ENCODE measurements around the gene GPR65. TPM values are rescaled to one million over a fixed set of nuclear protein-coding genes. Genes with fewer than 3 reads are reported as not detected.

Gene GPR65
- total RNA-seq, 2 experiments from 2014 or later = 6.1 to 8.2 TPM

- H3K9me3 ChIP-seq (ENCODE audit: low read length) = no peaks in the 10 kb centered on the region
- H3K36me3 ChIP-seq (ENCODE audit: insufficient read depth, low read length) = no peaks in the 10 kb centered on the region
- no peak overlapping the region for H2AFZ ChIP-seq (ENCODE audit: low read length)
- ChIA-PET CTCF (ENCODE audit: unreplicated experiment) (no interaction called here), POLR2A (interaction anchor here (0.7 kb wide), 1 partner anchor 46 kb away, joined by 3 read pairs; no protein-coding TSS in a partner anchor)
- no peak overlapping the region for H3K27ac ChIP-seq (ENCODE audit: low read depth, low read length, poor library complexity, severe bottlenecking)
- TF ChIP-seq CTCF (conservative IDR thresholded peaks at IDR 0.05; ENCODE audit: low read length) = no peak
- TF ChIP-seq EZH2phosphoT487 (IDR thresholded peaks at IDR 0.05; ENCODE audit: borderline replicate concordance, low read depth, low read length) = no peak
- H3K9me2 ChIP-seq (ENCODE audit: insufficient read depth, low read length) = no peaks in the 10 kb centered on the region
- H3K4me1 ChIP-seq (ENCODE audit: insufficient read depth, low read length, poor library complexity, severe bottlenecking) = no peaks in the 10 kb centered on the region
- DNase-seq (ENCODE audit: low spot score) = no peak
- BruUV-seq (replicated peaks) = no TSS peak
- H4K20me1 ChIP-seq (ENCODE audit: insufficient read depth, low read length) = no peaks in the 10 kb centered on the region
- no peak overlapping the region for H3K4me3 ChIP-seq (ENCODE audit: low read depth, low read length, poor library complexity, severe bottlenecking)
- no peaks in the 10 kb centered on the region for H3K79me2 ChIP-seq (ENCODE audit: insufficient read depth, low read depth, low read length)
- no peak overlapping the region for H3K4me2 ChIP-seq (ENCODE audit: low read length)
- intact Hi-C loops (cut with micrococcal nuclease; ENCODE audit: unreplicated experiment) = no loop called here
Observed at GRCh38 chr14:87967496-87967895, 37.4 kb upstream of the GPR65 start.

GRCh38 chr14:87971010-87971409 is 33.9 kb upstream of the GPR65 start:
- H3K4me3 ChIP-seq (ENCODE audit: low read depth, low read length, poor library complexity, severe bottlenecking) = no peak overlapping the region
- no peak for TF ChIP-seq CTCF (conservative IDR thresholded peaks at IDR 0.05; ENCODE audit: low read length)
- no peak for TF ChIP-seq EZH2phosphoT487 (IDR thresholded peaks at IDR 0.05; ENCODE audit: borderline replicate concordance, low read depth, low read length)
- no peak overlapping the region for H2AFZ ChIP-seq (ENCODE audit: low read length)
- CTCF ChIA-PET (ENCODE audit: unreplicated experiment) = no interaction called here
- H3K27ac ChIP-seq (ENCODE audit: low read depth, low read length, poor library complexity, severe bottlenecking) = no peak overlapping the region
- POLR2A ChIA-PET = interaction anchor here (0.7 to 1.5 kb wide), 2 partner anchors 8 to 217 kb away, joined by 3 to 8 read pairs; no protein-coding TSS in a partner anchor
- intact Hi-C loops (cut with micrococcal nuclease; ENCODE audit: unreplicated experiment) = no loop called here
- H4K20me1 ChIP-seq (ENCODE audit: insufficient read depth, low read length) = no peaks in the 10 kb centered on the region
- H3K79me2 ChIP-seq (ENCODE audit: insufficient read depth, low read depth, low read length) = no peaks in the 10 kb centered on the region
- H3K36me3 ChIP-seq (ENCODE audit: insufficient read depth, low read length) = no peaks in the 10 kb centered on the region
- H3K9me2 ChIP-seq (ENCODE audit: insufficient read depth, low read length) = no peaks in the 10 kb centered on the region
- no peaks in the 10 kb centered on the region for H3K9me3 ChIP-seq (ENCODE audit: low read length)
- no peaks in the 10 kb centered on the region for H3K4me1 ChIP-seq (ENCODE audit: insufficient read depth, low read length, poor library complexity, severe bottlenecking)
- no TSS peak for BruUV-seq (replicated peaks)
- H3K4me2 ChIP-seq (ENCODE audit: low read length) = no peak overlapping the region
- DNase-seq (ENCODE audit: low spot score) = no peak

- Histone ChIP-seq H2AFZ (ENCODE audit: low read length) (no peak overlapping the region), H3K9me2 (ENCODE audit: insufficient read depth, low read length) (no peaks in the 10 kb centered on the region), H3K36me3 (ENCODE audit: insufficient read depth, low read length) (no peaks in the 10 kb centered on the region), H4K20me1 (ENCODE audit: insufficient read depth, low read length) (no peaks in the 10 kb centered on the region), H3K9me3 (ENCODE audit: low read length) (no peaks in the 10 kb centered on the region), H3K4me1 (ENCODE audit: insufficient read depth, low read length, poor library complexity, severe bottlenecking) (no peaks in the 10 kb centered on the region), H3K4me3 (ENCODE audit: low read depth, low read length, poor library complexity, severe bottlenecking) (no peak overlapping the region), H3K4me2 (ENCODE audit: low read length) (no peak overlapping the region), H3K27ac (ENCODE audit: low read depth, low read length, poor library complexity, severe bottlenecking) (no peak overlapping the region), H3K79me2 (ENCODE audit: insufficient read depth, low read depth, low read length) (no peaks in the 10 kb centered on the region)
- POLR2A ChIA-PET = no interaction called here
- BruUV-seq (replicated peaks) = no TSS peak
- intact Hi-C loops (cut with micrococcal nuclease; ENCODE audit: unreplicated experiment) = no loop called here
- TF ChIP-seq CTCF (conservative IDR thresholded peaks at IDR 0.05; ENCODE audit: low read length) = no peak
- TF ChIP-seq EZH2phosphoT487 (IDR thresholded peaks at IDR 0.05; ENCODE audit: borderline replicate concordance, low read depth, low read length) = no peak
- CTCF ChIA-PET (ENCODE audit: unreplicated experiment) = no interaction called here
- DNase-seq (ENCODE audit: low spot score) = no peak
Observed at GRCh38 chr14:87975636-87976035, 29.3 kb upstream of the GPR65 start.
